Lung (tissue), 12 donors: ENCODE data around the gene BMP7. TPM values are rescaled to one million over a fixed set of nuclear protein-coding genes. Genes with fewer than 3 reads are reported as not detected.

Source experiments
- ATAC-seq: fragments of 200-7000 bp; cut with Tn5 transposase; one replicate; pipeline ENCODE4 v1.9.1; 2020; ENCODE audit warnings: moderate number of reproducible peaks; ENCODE audit not compliant: insufficient read depth, low FRiP score
- DNase-seq, 3 donors: peaks; one replicate each; pipeline ENCODE4 v3.0.0-alpha.2; 2013 to 2017
- H3K27ac ChIP-seq, 2 donors: one replicate each; pipeline ENCODE4 v1.5.1; 2013; ENCODE audit warnings: mild to moderate bottlenecking in 2 of 2, moderate library complexity in 2 of 2, control low read depth in 1 of 2, inconsistent platforms in 1 of 2, low read depth in 1 of 2, low read length in 1 of 2
- H3K27me3 ChIP-seq, 3 donors: one replicate each; pipeline ENCODE4 v1.5.1; 2013; ENCODE audit warnings: low read length in 2 of 3; ENCODE audit not compliant: control insufficient read depth in 3 of 3, insufficient read depth in 3 of 3
- H3K36me3 ChIP-seq, 4 donors: one replicate each; pipeline ENCODE4 v1.5.1; 2013; ENCODE audit warnings: low read length in 4 of 4, mild to moderate bottlenecking in 1 of 4, moderate library complexity in 1 of 4; ENCODE audit not compliant: control insufficient read depth in 4 of 4, insufficient read depth in 4 of 4
- H3K4me1 ChIP-seq, 5 donors: one replicate each; pipeline ENCODE4 v1.5.1; 2013; ENCODE audit warnings: low read length in 5 of 5, mild to moderate bottlenecking in 2 of 5, moderate library complexity in 1 of 5; ENCODE audit not compliant: control insufficient read depth in 5 of 5, insufficient read depth in 5 of 5
- H3K4me3 ChIP-seq: one replicate; pipeline ENCODE4 v1.5.1; 2013; ENCODE audit warnings: mild to moderate bottlenecking, control low read depth, moderate library complexity
- H3K9ac ChIP-seq, 2 donors: one replicate each; pipeline ENCODE4 v1.5.1; 2013; ENCODE audit warnings: low read length in 2 of 2, control low read depth in 1 of 2; ENCODE audit not compliant: insufficient read depth in 1 of 2
- H3K9me3 ChIP-seq, 4 donors: one replicate each; pipeline ENCODE4 v1.5.1; 2013; ENCODE audit warnings: low read length in 3 of 4, mild to moderate bottlenecking in 1 of 4, moderate library complexity in 1 of 4; ENCODE audit not compliant: control insufficient read depth in 4 of 4, insufficient read depth in 3 of 4
- WGBS, 2 donors: extraction: QIAGEN DNeasy Blood & Tissue Kit; methylation state at CpG; one replicate each; pipeline ENCODE4 v1.1.7; 2013; 5-methylcytosine and 5-hydroxymethylcytosine counted together
- polyA plus RNA-seq, 2 donors: library from polyadenylated mRNA; stranded (reverse); fragments of 200-250 nt; gene quantifications; one replicate each; pipeline ENCODE4 v1.2.1, GENCODE V29; 2013
- total RNA-seq, 2 donors: library from RNA; depleted of rRNA in 1 of 2; stranded (reverse); fragments of >200 nt in 1 of 2; gene quantifications; one replicate each; pipeline ENCODE4 v1.2.1, GENCODE V29; 2014 to 2021
- TF ChIP-seq, protein P1 (sequence below): IDR thresholded peaks from 2 replicates; pipeline ENCODE4 v1.5.1; 2012; ENCODE audit warnings: mild to moderate bottlenecking; ENCODE audit errors: control extremely low read depth, extremely low read depth
- donor health status: control.
- donor health status: control.
- donor health status: Bipolar disorder and iron deficiency.
- donor health status: healthy.
- donor health status: DM: yes; HTN: yes; CAD: no.

Gene BMP7
- total and polyA plus RNA-seq, 4 donors, result 0.67 to 10.3 (median 1.4) TPM

DNA sequence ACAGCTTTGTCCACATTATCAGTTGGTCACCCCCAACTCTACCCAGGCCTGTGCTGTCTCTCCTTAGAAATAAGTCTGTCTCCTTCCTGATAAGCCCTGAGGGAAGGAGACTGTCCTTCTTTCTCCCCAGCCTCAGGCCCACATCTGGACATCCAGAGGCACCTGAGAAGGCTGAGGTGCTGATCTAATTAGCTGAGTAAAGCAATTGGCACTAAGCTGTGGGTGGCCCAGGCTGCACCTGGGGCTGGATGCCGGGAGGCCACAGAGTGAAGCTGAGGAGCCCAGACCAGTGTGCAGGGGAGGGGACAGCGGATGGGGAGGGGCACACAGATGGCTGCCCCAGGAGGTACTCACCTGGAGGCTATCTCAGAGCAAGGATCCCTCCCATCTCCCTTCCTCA is 26.2 kb upstream of the BMP7 start:
- Histone ChIP-seq H3K36me3 (no peaks in the 10 kb centered on the region), H3K4me3 (no peak overlapping the region), H3K9me3 (no peaks in the 10 kb centered on the region), H3K4me1 (peaks cover 0 to 24% (median 11%) of the 10 kb centered on the region in 5 donors), H3K9ac (no peak overlapping the region), H3K27me3 (no peaks in the 10 kb centered on the region), H3K27ac (no peak overlapping the region)
- ATAC-seq (no peak), DNase-seq (no peak)
- TF ChIP-seq, protein P1, sequence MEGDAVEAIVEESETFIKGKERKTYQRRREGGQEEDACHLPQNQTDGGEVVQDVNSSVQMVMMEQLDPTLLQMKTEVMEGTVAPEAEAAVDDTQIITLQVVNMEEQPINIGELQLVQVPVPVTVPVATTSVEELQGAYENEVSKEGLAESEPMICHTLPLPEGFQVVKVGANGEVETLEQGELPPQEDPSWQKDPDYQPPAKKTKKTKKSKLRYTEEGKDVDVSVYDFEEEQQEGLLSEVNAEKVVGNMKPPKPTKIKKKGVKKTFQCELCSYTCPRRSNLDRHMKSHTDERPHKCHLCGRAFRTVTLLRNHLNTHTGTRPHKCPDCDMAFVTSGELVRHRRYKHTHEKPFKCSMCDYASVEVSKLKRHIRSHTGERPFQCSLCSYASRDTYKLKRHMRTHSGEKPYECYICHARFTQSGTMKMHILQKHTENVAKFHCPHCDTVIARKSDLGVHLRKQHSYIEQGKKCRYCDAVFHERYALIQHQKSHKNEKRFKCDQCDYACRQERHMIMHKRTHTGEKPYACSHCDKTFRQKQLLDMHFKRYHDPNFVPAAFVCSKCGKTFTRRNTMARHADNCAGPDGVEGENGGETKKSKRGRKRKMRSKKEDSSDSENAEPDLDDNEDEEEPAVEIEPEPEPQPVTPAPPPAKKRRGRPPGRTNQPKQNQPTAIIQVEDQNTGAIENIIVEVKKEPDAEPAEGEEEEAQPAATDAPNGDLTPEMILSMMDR, result no peak
- 74 to 85% methylated on average over 2 of the region's 2 CpGs for WGBS, 2 donors

- Histone ChIP-seq H3K4me3 (no peak overlapping the region), H3K9me3 (no peaks in the 10 kb centered on the region), H3K36me3 (no peaks in the 10 kb centered on the region), H3K9ac (no peak overlapping the region), H3K27me3 (no peaks in the 10 kb centered on the region), H3K4me1 (peaks cover 0 to 33% (median 11%) of the 10 kb centered on the region in 5 donors), H3K27ac (no peak overlapping the region)
- ATAC-seq (no peak), DNase-seq (no peak)
- TF ChIP-seq, protein P1, result no peak
- 81 to 85% methylated on average over 6 of the region's 6 CpGs for WGBS, 2 donors
Observed at GRCh38 chr20:57291694-57292093, 25.3 kb upstream of the BMP7 start.

DNA sequence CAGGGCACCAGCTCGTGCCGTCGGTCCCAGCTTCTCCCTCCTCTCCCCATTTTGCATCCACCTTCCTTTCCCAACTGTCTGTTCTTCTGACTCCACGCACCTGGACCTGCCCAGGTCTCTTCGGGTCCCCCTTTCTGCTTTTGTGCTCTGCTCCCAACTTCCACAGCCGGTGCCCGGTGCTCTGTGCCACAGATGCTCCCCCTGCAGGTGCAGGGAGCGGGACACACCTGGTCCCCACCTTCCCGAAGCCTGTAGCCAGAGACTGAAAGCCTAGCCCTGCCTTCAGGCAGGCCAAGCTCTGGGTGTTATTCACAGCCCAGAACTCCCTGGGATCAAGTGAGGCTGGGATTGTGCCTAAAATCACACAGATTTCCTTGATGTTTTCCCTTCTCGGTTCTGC is 24.6 kb upstream of the BMP7 start:
- DNase-seq, result no peak
- H3K4me3 ChIP-seq, result no peak overlapping the region
- 66 to 72% methylated on average over 10 of the region's 10 CpGs for WGBS, 2 donors
- no peaks in the 10 kb centered on the region for H3K36me3 ChIP-seq
- TF ChIP-seq, protein P1, result no peak
- H3K9me3 ChIP-seq, result no peaks in the 10 kb centered on the region
- ATAC-seq, result no peak
- no peak overlapping the region for H3K27ac ChIP-seq
- H3K27me3 ChIP-seq, result no peaks in the 10 kb centered on the region
- H3K4me1 ChIP-seq, result peaks cover 0 to 33% (median 11%) of the 10 kb centered on the region in 5 donors
- no peak overlapping the region for H3K9ac ChIP-seq

DNA sequence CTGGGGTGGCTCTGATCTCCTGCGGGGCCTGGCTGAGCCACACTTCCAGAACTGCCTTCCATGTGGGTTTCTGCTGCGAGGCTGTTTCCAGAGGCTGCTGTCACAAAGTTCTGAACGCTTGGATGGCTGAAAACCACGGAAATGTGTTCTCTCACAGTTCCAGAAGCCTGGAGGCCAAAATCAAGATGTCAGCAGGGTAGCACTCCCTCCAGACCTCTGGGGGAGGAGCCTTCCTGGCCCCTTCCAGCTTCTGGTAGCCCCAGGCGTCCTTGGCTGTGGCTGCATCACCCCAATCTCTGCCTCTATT is 23.7 kb upstream of the BMP7 start:
- no peak for DNase-seq

More for the DNA sequence above, 23.7 kb upstream of the BMP7 start:
- no peak overlapping the region for H3K9ac ChIP-seq
- no peak overlapping the region for H3K27ac ChIP-seq
- no peaks in the 10 kb centered on the region for H3K36me3 ChIP-seq
- TF ChIP-seq, protein P1, result no peak
- no peak overlapping the region for H3K4me3 ChIP-seq
- 72 to 79% methylated on average over 5 of the region's 5 CpGs for WGBS, 2 donors
- peaks cover 0 to 33% (median 11%) of the 10 kb centered on the region in 5 donors for H3K4me1 ChIP-seq
- no peaks in the 10 kb centered on the region for H3K9me3 ChIP-seq
- no peak for ATAC-seq
- no peaks in the 10 kb centered on the region for H3K27me3 ChIP-seq
